ENCODE data around the gene PRRT3.
"Not testable (repeated sequence)": the region's sequence is repeated elsewhere in the genome, so short reads cannot be mapped to it uniquely, and the experiment has no call there.

The PRRT3 gene

DNA sequence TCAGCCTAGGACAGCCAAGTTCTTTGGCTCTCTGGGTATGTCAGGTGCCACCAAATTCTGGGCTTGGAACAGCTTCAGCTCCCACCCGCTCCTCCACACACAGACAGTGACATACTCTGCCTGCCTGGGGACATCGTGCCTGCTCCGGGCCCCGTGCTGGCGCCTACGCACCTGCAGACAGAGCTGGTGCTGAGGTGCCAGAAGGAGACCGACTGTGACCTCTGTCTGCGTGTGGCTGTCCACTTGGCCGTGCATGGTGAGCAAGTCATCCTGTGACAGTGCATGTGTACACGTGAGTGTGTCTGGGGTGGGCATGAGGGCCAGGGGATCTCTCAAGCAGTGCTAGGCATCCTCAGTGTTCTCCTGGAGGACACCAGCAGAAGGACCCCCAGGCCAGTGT is 34.4 kb downstream of the PRRT3 start:
- DNase-seq = no peak

GRCh38 chr3:9916734-9917680 is 35.2 kb downstream of the PRRT3 start, which contains the start of gene IL17RC:
Gene IL17RC, plus strand, starts transcription at chr3:9917098. Its CDS starts 218 bp downstream, at chr3:9917316.
- no peak for DNase-seq

GRCh38 chr3:9916346-9916733 is 35.9 kb downstream of the PRRT3 start:
- DNase-seq = no peak

GRCh38 chr3:9915254-9916141 is 36.7 kb downstream of the PRRT3 start:
- DNase-seq = no peak

DNA sequence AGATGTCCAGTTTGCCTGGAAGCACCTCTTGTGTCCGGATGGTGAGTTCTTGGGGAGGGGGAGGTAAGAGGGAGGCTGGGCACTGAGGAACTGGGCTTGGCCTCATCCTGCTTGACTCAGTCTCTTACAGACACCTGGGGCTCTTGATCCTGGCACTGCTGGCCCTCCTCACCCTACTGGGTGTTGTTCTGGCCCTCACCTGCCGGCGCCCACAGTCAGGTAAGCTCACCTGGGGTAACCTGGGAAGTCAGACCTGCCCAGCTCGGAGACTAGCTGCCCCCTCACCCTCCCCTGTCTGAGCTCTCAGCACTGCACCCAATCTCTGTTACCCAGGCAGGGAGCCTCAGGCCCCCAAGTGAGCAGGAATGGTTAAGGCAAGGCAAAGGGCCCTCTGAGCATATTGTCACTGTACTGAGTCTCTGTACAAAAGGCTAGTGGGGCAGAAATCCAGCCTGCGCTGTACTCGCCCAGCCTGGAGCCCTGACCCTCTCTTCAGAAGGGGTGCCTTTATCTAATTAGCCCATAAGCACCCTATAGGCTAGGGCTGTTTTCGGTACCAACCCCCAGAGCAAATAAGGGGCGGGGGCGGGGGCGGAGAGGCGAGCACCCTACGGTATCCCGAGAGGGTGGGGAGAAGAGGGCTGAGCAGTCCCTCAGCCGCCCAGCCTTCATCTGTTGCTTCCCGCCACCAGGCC is 37.5 kb downstream of the PRRT3 start:
- DNase-seq = no peak

DNA sequence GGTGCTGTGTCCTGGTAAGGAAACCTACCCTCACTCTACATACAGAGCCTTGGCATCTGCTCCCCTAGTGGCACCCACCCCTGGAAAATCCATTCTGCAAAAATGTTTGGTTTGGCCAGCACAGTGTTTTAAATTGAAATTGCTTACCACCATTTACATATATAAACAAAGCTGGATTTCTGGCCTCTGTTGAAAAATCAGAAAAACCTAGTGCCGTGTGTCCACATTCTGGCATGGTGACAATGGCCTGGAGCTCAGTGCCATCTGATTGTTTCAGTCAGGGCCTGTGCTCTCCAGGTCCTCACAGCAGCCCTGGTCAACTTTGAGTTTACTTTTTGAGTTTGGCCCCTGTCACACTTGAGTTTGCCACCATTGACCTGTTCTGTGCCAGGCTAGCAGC is 38.2 kb downstream of the PRRT3 start:
- DNase-seq = no peak

- no peak for DNase-seq
These were observed 38.6 kb downstream of the PRRT3 start for GRCh38 chr3:9913601-9914000.

DNA sequence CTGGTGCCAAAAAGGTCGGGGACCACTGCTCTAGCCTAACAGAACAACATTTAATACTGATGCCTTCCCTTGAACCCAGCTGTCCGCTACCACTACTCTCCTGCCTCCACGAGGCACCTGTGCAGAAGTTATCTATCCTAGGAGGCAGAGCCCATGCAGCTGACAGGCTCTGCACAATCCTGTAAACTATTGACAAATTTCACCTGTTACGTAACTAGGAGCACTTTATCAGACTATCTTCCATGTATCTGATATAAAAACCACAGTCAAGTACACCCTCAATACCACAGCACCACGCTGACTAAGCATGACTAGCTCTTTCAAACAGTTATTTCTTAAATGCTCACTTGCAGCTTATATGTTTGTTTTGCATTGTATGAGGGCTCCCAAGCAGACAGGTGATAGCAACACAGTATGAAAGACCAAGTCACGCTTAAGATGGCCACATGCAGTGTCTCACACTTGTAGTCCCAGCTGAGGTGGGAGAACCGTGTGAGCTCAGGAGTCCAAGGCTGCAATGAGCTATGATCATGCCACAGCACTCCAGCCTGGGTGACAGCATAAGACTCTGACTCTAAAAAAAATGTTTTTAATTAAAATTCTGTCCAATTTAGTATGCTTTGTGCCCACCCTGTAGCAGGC is 39.8 kb downstream of the PRRT3 start:
- no peak for DNase-seq

DNA sequence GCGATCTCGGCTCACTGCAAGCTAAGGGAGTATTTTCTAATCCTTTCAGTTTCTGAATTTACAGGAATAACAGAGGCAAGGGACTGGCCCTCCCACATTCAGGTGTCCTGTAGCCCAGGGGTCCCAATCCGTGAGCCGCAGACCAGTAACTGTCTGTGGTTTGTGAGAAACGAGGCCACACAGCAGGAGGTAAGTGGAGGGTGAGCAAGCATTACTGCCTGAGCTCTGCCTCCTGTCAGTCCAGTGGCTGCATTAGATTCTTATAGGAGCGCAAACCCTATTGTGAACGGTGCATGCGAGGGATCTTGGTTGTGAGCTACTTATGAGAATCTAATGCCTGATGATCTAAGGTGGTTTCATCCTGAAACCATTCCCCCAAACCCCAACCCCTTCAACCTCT is 40.3 kb downstream of the PRRT3 start:
- no peak for DNase-seq

DNA sequence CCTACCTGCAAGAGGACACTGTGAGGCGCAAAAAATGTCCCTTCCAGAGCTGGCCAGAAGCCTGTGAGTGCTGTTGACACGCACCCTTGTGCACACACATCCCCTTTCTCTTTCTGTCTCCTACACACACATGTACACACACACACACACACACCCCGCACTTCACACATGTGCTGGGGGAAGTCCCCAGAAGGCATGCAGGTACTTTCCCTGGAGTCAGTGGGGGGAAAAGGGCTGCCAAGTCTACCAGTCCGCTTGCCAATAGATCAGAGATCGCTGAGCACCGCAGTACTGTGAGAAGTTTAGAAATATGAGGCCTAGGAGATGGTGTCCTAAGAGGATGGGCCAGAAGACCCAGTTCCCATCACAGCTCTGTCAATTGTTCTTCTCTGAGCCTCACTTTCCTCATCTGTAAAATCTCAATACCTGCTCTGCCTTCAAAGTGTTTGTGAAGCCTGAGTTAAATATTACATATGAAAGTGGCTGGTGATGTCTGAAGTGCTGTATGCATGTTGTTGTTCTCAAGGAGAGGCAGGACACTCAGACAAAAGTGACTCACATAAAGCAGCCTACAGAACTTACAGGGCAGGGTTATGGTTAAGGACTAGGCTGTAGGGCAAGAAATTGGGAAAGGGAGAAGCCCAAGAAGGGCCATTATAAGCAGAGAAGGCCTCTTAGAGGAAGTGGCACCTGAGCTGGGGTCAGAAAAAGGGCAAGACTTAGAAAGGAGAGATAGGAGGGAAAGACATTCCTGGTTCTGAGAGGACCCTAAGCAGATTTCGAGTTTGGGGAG is 42.8 kb downstream of the PRRT3 start:
- DNase-seq = no peak

GRCh38 chr3:9908286-9908685 is 43.9 kb downstream of the PRRT3 start:
- DNase-seq = no peak

GRCh38 chr3:9906480-9906879 is 45.7 kb downstream of the PRRT3 start:
- DNase-seq = no peak

DNA sequence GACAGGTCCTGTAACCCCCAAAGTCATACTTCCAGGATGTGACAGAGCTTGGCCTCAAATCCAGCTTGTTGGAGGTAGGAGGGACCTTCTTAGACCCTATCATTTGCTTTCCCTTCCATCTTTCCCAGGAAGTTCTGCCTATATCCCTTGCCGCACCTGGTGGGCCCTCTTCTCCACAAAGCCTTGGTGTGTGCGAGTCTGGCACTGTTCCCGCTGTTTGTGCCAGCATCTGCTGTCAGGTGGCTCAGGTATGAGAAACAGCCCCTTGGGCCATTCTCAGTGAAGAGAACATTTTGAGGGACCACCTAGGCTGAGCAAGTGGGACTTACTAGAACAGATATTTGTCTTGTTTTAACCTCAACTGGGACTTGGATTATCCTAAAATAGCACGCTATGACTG is 48.3 kb downstream of the PRRT3 start:
- DNase-seq = no peak

- no peak for DNase-seq
These were observed 49.0 kb downstream of the PRRT3 start for GRCh38 chr3:9903238-9903624.

DNA sequence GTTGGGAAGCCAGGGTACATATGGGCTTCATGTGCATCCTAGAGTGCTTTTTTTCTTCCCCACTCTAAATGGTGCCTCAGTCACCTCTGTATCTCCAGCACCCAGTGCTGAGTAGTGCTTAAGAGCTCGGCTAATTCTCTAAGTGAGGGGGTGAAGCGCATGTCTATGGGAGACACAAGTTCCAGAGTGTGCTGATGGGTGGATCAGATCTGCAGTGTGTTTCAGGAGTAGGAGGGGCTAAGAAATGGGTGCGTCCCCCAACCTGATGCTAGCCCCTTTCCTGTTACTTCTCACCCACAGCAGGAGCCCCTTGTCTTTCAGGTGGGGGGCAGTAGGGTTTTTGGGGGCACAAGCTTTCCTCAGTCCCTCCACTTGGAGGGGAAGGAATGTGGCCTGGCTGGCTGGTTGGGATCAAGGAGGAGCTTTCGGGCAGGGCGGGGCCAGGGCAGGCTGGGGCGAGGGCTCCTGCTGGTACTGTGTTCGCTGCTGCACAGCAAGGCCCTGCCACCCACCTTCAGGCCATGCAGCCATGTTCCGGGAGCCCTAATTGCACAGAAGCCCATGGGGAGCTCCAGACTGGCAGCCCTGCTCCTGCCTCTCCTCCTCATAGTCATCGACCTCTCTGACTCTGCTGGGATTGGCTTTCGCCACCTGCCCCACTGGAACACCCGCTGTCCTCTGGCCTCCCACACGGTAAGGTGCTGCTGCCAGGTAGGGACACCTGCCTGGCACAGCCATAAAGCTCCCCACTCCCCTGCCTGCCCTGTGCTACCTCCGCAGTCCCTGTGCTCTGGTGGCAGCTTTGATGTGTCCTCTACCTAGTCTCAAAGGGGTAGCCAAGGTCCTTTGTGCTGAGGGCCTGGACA is 49.6 kb downstream of the PRRT3 start, which contains the start of gene IL17RE:
Gene IL17RE, plus strand, starts transcription at position 477 of the 866 bp plus-strand sequence. Its CDS starts 85 bp downstream, at position 562.
- DNase-seq = no peak

- DNase-seq = no peak
These were observed 50.2 kb downstream of the PRRT3 start for GRCh38 chr3:9901967-9902366.

DNA sequence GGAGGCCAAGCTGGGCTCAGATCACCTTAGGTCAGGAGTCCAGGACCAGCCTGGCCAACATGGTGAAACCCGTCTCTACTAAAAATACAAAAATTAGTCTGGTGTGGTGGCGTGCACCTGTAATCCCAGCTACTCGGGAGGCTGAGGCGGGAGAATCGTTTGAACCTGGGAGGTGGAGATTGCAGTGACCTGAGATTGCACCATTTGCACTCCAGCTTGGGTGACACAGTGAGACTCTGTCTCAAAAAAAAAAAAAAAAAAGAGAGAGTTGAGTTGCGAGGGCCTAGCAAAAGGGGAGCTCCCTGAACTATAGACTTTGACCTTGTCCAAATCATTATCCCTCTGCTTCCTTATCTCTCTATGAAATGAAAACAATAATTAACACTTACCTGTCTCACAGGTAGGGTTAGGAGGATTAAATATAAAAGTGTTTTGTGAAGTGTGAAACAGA is 51.2 kb downstream of the PRRT3 start:
- DNase-seq = not testable (repeated sequence)

GRCh38 chr3:9899289-9899791 is 52.9 kb downstream of the PRRT3 start:
- DNase-seq = no peak

DNA sequence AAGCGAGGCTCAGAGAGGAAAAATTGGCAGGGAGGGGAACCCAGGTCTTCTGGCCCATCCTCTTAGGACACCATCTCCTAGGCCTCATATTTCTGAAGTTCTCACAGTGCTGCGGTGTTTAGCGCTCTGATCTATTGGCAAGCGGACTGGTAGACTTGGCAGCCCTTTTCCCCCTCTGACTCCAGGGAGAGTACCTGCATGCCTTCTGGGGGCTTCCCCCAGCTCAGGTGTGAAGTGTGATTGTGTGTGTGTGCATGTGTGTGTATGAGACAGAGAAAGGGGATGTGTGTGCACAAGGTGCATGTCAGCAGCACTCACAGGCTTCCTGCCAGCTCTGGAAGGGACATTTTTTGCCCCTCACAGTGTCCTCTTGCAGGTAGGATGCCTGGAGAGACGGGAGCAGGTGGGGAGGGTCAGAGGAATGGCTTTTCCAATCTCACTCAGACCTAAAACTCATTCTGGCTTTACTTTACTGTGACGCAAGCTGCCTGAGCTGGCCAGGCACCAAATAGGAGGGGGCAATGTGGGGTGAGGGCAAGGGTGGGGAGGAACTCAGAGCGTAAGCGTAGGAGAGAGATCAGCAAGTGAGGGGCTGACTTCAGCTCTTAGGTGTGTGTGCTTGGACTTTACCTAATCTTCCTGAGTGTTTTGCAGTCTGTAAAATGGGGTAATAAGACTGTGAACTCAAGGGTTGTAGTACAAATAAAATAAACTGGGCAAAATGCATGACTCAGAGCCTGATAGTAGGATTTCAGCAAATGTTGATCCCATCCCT is 53.6 kb downstream of the PRRT3 start:
- DNase-seq = no peak

All from NCI-H1930 (cell line).